NCI-H1092 treated with DMSO at 0.1 percent for 48 hours (cell line): ENCODE data around the gene SUSD1.
A peak's percentile ranks its signal among the peaks of the same experiment; 100 is the strongest.

Experiments used
- DNase-seq: peaks from one replicate; lab custom pipeline; 2025; lab: John Stamatoyannopoulos, UW

Gene SUSD1

DNA sequence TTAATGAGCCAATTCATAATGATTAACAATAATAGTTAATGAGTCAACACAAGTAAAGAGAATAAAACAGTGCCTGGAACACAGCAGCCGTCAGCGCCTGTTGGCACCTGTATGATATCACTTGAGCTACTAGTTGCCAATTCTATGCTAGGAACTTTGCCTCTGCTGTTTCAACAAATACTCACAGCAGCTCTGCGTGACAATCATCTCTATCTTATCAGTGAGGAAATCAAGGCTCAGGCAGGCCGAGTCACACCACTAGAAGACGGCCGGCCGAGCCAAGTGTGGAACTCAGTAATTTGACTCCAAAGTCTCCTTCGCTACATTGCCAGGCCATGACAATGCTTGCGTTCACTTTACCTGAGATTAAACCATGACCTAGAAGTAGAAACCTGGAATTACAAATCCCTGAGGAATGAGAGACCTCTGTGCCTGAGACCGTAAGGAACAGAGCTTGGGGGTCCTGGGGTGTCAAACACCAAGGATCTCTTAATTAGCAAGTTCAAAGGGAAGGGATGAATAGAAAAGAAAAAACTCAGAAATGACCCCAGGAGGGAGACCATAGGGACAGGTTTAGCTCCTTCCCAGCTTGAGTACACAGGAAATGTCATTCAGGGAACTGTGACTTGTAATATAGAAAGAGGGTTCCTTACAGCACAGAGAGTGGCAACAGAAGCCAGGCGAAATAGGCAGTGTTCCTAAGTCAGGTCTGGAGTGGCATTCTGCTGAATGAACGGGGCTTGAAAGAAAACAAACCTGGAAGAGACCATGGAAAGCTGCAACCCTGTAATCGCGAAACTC is 109.1 kb downstream of the SUSD1 start:
- no peak for DNase-seq

DNA sequence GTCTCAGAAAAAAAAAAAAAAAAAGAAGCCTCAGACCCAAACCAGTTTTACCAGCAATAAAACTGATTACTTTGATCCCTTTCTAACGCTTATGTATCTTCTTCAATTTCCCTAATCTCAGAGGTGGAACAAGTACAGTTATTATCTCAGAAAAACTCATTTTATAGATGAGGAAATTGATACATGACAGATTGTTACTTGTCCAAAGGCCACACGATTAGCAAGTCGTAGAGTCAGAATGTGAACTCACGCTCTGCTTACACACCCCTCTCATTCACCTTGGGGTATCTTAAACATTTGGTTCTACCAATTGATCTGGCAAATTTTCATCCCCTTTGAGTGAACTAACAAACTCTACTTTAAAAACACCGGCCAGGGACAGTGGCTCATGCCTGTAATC is 110.2 kb downstream of the SUSD1 start:
- DNase-seq: no peak

GRCh38 chr9:112063586-112063985 is 111.5 kb downstream of the SUSD1 start:
- DNase-seq: no peak

- DNase-seq: no peak
Observed at GRCh38 chr9:112063151-112063550, 111.9 kb downstream of the SUSD1 start.

DNA sequence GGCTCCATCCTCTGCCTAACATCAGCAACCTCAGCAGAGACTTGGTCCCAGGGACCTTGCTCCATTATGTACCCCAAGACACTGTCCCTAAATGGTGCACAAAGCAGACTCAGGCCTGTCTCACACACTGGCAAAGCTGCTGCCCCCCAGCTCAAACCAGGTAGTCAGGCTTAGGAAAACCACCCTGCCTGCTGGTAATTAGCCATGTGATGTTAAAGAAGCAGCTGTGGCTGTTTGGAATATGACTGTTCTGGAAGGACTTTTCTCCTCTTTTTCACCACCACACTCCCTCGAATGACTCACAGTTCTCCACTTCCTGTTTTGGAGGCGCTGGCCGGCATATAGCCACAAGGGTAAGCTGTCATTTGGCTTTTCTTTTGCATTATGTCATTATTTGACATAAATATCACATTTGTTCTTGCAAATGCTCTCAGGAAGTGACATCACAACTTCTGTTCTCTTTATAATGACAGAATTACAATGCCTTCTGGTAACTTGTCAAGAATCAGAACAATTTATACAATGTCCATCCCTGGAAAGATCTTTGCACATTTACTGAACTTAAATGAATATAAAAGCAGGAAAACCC is 113.9 kb downstream of the SUSD1 start:
- DNase-seq: no peak

GRCh38 chr9:112059966-112060320 is 115.2 kb downstream of the SUSD1 start:
- no peak for DNase-seq

GRCh38 chr9:112059145-112059965 is 115.7 kb downstream of the SUSD1 start:
- no peak for DNase-seq

DNA sequence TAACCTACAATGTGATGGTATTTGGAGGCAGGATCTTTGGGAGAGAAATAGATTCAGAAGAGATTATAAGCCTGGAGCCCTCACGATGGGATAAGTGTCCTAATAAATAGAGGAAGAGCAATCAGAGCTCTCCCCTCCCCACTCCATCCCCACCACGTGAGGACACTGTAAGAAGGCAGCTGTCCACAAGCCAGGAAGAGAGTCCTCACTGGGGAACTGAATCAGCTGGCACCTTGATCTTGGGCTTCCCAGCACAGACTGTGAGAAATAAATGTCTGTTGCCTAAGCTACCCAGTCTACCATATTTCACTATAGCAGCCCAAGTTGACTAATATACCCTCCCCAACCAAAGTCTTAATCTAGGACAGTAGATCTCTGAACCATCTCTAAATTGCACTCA is 118.1 kb downstream of the SUSD1 start:
- DNase-seq: no peak

- no peak for DNase-seq
Observed at GRCh38 chr9:112054916-112055315, 120.2 kb downstream of the SUSD1 start.

- DNase-seq: no peak
Observed at GRCh38 chr9:112051812-112052211, 123.3 kb downstream of the SUSD1 start.

DNA sequence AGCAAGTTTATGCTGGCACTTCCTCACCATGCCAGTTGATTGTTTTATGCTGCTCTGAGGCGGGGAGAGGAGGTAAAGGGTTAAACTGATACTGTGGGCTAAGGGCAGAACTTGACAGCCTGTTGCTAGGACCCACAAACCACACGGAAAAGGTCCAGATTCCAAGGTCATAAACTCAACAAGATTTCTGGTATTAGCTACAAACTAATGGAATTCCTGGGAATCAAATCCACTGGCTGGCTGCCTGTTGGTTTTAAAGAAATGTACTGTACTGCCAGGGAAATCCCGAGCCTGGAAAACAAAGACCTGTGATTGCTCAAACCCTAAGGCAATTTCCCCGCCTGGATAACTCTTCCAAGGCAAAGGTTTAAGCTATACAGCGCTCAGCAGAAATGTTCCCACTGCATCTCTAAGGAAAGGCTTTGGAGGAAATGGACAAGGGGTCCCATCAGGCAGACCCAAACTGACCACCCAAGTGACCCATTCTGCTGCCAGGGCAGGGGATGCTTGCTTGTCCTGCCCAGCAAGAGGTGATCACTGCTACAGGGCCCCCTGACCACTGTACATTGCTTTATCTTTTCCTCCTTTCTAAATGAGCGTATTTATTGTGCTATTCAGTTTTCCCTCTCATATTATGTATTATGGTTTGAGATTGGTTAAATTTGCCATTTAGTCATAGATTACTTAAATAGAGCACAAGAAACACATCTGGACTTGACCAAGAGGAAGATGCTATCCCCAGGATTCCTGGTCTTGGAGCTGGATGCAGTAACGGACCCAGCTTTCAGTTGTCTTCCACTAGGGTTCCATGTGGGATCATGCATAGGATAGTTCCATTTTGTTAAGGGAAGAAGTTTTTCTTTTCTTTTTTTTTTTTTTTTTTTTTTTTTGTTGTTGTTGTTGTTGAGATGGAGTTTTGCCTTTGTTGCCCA is 124.3 kb downstream of the SUSD1 start:
- DNase-seq: no peak

DNA sequence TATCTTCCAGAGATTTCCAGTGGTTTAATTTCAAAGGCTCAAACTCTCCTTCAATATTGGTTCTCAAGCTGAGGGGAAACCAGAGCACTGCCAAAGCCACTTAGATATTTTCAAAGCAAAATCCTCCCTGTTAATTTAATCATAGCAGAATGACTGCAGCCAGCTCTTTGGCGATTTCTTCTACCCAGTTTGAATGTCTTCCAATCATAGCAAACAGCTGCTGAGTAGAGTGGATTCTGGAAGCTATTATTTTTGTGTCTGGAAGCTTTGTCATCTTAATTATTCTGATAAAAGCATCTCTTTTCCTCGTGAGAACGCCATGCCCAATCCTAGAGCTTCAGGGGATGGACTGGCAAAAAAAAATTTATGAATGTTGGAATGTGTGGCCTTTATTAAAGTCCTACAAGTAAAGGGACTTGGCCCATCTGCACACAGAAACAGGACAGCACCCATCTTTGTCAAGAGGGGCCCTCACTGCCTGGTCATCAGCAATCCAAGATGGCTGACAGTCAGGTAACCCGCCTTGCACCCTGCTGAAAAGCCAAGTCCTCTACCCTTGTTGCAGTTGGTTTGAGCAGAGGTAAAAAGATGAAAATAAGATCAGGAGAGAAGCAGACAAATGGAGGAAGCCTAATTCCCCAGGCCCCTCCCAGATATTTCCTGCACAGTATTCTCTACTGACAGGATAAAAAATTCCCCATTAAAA is 125.1 kb downstream of the SUSD1 start:
- peak; percentile 63 for DNase-seq

DNA sequence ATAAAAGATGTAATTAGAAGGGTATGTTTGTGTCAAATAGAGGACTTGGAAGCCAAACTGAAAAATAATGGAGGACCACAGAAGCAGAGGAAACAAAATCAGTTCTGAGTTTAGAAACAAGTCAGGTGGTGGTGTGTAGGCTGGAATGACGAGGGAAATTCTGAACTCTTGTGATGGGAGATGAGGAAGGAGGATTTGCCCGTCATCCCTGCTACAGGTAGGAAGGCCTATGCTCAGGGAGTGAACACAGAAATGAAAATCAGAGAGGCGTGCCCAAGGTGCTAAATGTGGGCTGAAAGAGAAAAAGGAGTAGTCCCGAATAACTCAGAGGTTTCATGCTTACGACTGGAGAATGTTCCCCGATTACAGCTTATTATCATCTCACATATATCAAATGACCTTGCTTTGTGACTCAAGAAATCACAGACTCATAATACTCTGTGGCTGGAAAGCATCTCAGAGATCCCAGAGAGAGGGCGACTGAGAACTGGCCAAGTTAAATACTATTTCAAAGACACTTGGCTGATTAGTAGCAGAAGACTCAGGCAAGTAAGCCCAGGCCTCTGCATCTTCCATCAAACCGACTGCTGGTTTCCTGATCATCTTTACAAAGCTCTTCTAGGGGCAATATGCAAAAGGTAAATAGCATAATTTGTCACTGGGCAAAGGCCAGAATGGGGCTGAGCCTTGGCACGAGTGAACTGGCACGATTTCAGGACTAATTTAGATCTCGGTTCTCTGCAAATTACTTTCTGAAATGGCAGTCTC is 126.0 kb downstream of the SUSD1 start:
- peak; percentile 75 for DNase-seq

- no peak for DNase-seq
Observed at GRCh38 chr9:112047538-112048066, 127.5 kb downstream of the SUSD1 start.

- no peak for DNase-seq
Observed at GRCh38 chr9:112046181-112046580, 128.9 kb downstream of the SUSD1 start.

DNA sequence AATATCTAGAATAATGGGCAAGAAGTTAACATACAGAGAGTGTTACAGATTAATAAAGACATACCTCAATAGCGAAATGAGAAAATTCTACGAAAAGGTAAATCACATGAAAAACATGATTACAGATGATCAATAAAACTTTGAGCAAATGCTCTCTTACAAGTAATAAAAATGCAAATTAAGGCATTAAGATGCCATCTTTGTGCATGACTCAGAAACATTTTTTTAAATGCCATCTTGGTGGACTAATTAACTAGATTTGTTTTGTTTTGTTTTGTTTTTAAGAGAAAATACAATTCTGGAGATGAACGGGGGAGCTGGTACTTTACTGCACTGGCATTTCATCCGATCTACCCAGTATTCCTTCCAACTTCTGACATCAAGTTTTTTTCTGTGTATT is 130.2 kb downstream of the SUSD1 start:
- DNase-seq: no peak

DNA sequence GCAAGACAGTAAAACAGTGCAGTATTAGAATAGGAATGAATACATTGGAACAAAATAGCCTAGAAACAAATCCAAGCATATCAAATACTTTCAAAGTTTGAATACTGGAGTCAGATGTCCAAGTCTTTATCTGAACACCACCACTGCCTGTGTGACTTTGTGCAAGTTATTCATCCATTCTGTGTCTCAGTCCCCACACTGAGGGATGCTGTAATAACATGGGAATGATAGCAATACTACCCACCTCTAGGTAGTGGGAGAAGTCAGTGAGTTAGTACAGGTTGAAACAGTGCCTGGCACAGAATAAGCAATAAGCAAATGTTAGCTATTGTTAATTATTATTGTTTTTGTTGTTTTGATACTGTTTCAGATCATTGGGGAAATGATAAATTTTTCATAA is 130.9 kb downstream of the SUSD1 start:
- DNase-seq: no peak

DNA sequence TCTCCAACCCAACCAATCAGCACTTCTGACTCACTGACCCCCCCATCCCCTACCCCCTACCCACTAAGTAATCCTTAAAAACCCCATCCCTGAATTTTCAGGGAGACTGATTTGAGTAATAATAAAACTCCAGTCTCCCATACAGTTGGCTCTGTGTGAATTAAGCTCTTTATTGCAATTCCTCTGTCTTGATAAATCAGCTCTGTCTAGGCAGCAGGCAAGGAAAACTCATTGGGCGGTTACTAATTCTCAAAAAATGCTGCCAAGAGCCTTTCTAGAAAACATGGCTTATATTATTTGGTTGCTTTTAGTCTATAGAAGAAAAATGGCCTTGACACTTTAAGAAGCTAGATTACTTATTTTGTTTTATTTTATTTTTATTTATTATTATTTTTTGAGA is 131.7 kb downstream of the SUSD1 start:
- DNase-seq: no peak

- no peak for DNase-seq
Observed at GRCh38 chr9:112042769-112043168, 132.3 kb downstream of the SUSD1 start.

- DNase-seq: no peak
Observed at GRCh38 chr9:112042244-112042638, 132.9 kb downstream of the SUSD1 start.
